ENCODE measurements around the gene SLC18B1. TPM values are rescaled to one million over a fixed set of nuclear protein-coding genes. Genes with fewer than 3 reads are reported as not detected.

SLC18B1 gene
- total RNA-seq, 6 donors from 2014 or later: 3.6 to 12.0 (median 6.2) TPM

DNA sequence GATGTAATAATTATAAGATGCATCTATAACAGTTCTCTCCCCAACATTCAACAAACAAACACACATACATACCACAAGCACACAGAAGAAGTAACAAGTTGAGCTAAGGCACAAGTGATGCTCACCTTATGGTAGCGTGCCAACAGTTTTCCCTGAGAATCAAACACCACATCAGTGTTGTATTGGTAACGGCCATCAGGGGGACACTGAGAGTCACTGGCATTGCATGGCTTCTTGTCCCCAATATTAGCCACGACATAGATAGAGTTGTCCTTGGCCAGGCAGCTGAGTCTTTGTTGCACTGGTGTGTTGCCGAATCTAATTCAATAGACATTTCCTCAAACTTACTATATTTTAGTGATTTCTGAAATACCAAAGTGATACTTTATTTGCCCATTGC lies 69.8 kb downstream of the SLC18B1 start:
- no peak for ATAC-seq (ENCODE audit: low FRiP score in 2 of 2)
- H3K27me3 ChIP-seq: no peaks in the 10 kb centered on the region

GRCh38 chr6:132726608-132726975 lies 71.8 kb downstream of the SLC18B1 start:
- DNase-seq (no peak), ATAC-seq (ENCODE audit: low FRiP score in 2 of 2) (no peak)
- WGBS, 2 donors: 93 to 94% methylated on average over 4 of the region's 4 CpGs
- TF ChIP-seq POLR2A (IDR thresholded peaks at IDR 0.05): no peak
- no peak for TF ChIP-seq EP300 (IDR thresholded peaks at IDR 0.05)
- TF ChIP-seq, protein P1, sequence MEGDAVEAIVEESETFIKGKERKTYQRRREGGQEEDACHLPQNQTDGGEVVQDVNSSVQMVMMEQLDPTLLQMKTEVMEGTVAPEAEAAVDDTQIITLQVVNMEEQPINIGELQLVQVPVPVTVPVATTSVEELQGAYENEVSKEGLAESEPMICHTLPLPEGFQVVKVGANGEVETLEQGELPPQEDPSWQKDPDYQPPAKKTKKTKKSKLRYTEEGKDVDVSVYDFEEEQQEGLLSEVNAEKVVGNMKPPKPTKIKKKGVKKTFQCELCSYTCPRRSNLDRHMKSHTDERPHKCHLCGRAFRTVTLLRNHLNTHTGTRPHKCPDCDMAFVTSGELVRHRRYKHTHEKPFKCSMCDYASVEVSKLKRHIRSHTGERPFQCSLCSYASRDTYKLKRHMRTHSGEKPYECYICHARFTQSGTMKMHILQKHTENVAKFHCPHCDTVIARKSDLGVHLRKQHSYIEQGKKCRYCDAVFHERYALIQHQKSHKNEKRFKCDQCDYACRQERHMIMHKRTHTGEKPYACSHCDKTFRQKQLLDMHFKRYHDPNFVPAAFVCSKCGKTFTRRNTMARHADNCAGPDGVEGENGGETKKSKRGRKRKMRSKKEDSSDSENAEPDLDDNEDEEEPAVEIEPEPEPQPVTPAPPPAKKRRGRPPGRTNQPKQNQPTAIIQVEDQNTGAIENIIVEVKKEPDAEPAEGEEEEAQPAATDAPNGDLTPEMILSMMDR (IDR thresholded peaks at IDR 0.05): no peak
- TF ChIP-seq POLR2AphosphoS5 (IDR thresholded peaks at IDR 0.05): no peak
- no peaks in the 10 kb centered on the region for H3K27me3 ChIP-seq
- H3K4me3 ChIP-seq: no peak overlapping the region
- H3K36me3 ChIP-seq: no peaks in the 10 kb centered on the region
- H3K4me1 ChIP-seq: peaks cover 3 to 15% (median 6%) of the 10 kb centered on the region in 4 donors
- no peaks in the 10 kb centered on the region for H3K9me3 ChIP-seq
- H3K27ac ChIP-seq: no peak overlapping the region

More for the DNA sequence above, 69.8 kb downstream of the SLC18B1 start:
- DNase-seq: no peak
- H3K9me3 ChIP-seq: no peaks in the 10 kb centered on the region
- peaks cover 3 to 15% (median 6%) of the 10 kb centered on the region in 4 donors for H3K4me1 ChIP-seq
- 84 to 92% methylated on average over 4 of the region's 4 CpGs for WGBS, 2 donors
- TF ChIP-seq, protein P1 (IDR thresholded peaks at IDR 0.05): no peak
- TF ChIP-seq POLR2AphosphoS5 (IDR thresholded peaks at IDR 0.05): no peak
- TF ChIP-seq EP300 (IDR thresholded peaks at IDR 0.05): no peak
- TF ChIP-seq POLR2A (IDR thresholded peaks at IDR 0.05): no peak
- H3K36me3 ChIP-seq: no peaks in the 10 kb centered on the region
- H3K4me3 ChIP-seq: no peak overlapping the region
- H3K27ac ChIP-seq: no peak overlapping the region

GRCh38 chr6:132725947-132726607 lies 72.4 kb downstream of the SLC18B1 start:
- Histone ChIP-seq H3K4me3 (no peak overlapping the region), H3K36me3 (no peaks in the 10 kb centered on the region), H3K27ac (no peak overlapping the region), H3K9me3 (no peaks in the 10 kb centered on the region), H3K27me3 (no peaks in the 10 kb centered on the region), H3K4me1 (peaks cover 3 to 10% (median 6%) of the 10 kb centered on the region in 4 donors)
- TF ChIP-seq EP300 (IDR thresholded peaks at IDR 0.05) (no peak), POLR2AphosphoS5 (IDR thresholded peaks at IDR 0.05) (no peak), POLR2A (IDR thresholded peaks at IDR 0.05) (no peak)
- TF ChIP-seq, protein P1 (IDR thresholded peaks at IDR 0.05): no peak
- DNase-seq (no peak), ATAC-seq (ENCODE audit: low FRiP score in 2 of 2) (no peak)
- 63 to 67% methylated on average over 6 of the region's 6 CpGs for WGBS, 2 donors

DNA sequence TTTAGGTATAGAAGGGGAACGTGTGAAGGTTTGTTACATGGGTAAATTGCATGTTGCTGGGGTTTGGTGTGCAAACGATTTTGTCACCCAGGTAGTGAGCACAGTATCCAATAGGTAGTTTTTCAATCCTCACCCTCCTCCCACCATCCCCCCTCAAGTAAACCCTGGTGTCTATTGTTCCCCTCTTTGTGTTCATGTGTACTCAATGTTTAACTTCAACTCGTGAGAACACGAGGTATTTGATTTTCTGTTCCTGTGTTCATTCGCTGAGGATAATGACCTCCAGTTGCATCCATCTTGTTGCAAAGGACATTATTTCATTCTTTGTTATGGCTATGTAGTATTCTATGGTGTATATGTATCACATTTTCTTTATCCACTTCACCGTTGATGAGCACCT lies 73.0 kb downstream of the SLC18B1 start:
- H3K27ac ChIP-seq: no peak overlapping the region
- 85 to 91% methylated on average over 6 of the region's 6 CpGs for WGBS, 2 donors
- no peak for ATAC-seq (ENCODE audit: low FRiP score in 2 of 2)

More for the DNA sequence above, 73.0 kb downstream of the SLC18B1 start:
- no peaks in the 10 kb centered on the region for H3K36me3 ChIP-seq
- H3K9me3 ChIP-seq: no peaks in the 10 kb centered on the region
- no peak overlapping the region for H3K4me3 ChIP-seq
- no peaks in the 10 kb centered on the region for H3K27me3 ChIP-seq
- peaks cover 0 to 4% (median 3%) of the 10 kb centered on the region in 4 donors for H3K4me1 ChIP-seq
- TF ChIP-seq, protein P1 (IDR thresholded peaks at IDR 0.05): no peak
- TF ChIP-seq POLR2A (IDR thresholded peaks at IDR 0.05) (no peak), POLR2AphosphoS5 (IDR thresholded peaks at IDR 0.05) (no peak), EP300 (IDR thresholded peaks at IDR 0.05) (no peak)
- no peak for DNase-seq
